HepG2 (cell line): ENCODE data around the gene RFC2. TPM values are rescaled to one million over a fixed set of nuclear protein-coding genes. Genes with fewer than 3 reads are reported as not detected.
A peak's percentile ranks its signal among the peaks of the same experiment; 100 is the strongest.

Experiments
- ATF6 ChIP-seq: sonication (generic); formaldehyde crosslinking; conservative IDR thresholded peaks from 2 replicates; pipeline ENCODE4 v1.4.0; 2020; ENCODE audit warnings: missing genetic modification reagents
- BCL3 ChIP-seq: sonication (generic); formaldehyde crosslinking; IDR thresholded peaks from 2 replicates; pipeline ENCODE4 v1.5.1; 2020; ENCODE audit warnings: mild to moderate bottlenecking, missing genetic modification reagents, moderate library complexity
- CC2D1A ChIP-seq: sonication (generic); formaldehyde crosslinking; IDR thresholded peaks from 2 replicates; pipeline ENCODE4 v1.8.1; 2023; ENCODE audit warnings: mild to moderate bottlenecking, missing genetic modification reagents
- CCAR2 ChIP-seq: fragments of 200-400 bp; formaldehyde crosslinking; optimal IDR thresholded peaks from 2 replicates; pipeline ENCODE3; 2018; ENCODE audit warnings: low read depth, mild to moderate bottlenecking, low read length, moderate library complexity
- GATA4 ChIP-seq: sonication (generic); IDR thresholded peaks from 2 replicates; pipeline ENCODE4 v1.6.1; 2016; ENCODE audit warnings: antibody characterized with exemption, low read depth, borderline replicate concordance
- GTF2F1 ChIP-seq: fragments of 150-350 bp; IDR thresholded peaks from 2 replicates; pipeline ENCODE4 v1.6.1; 2014; ENCODE audit warnings: low read length
- NFE2L1 ChIP-seq: sonication (generic); formaldehyde crosslinking; IDR thresholded peaks from 2 replicates; pipeline ENCODE4 v1.4.0; 2020; ENCODE audit warnings: missing genetic modification reagents, mild to moderate bottlenecking, borderline replicate concordance
- RARG ChIP-seq: sonication (generic); formaldehyde crosslinking; IDR thresholded peaks from 2 replicates; pipeline ENCODE4 v1.4.0; 2020; ENCODE audit warnings: low read depth, mild to moderate bottlenecking, missing genetic modification reagents
- SYNCRIP ChIP-seq: fragments of 200-400 bp; formaldehyde crosslinking; IDR thresholded peaks from 2 replicates; pipeline ENCODE4 v1.6.1; 2018; ENCODE audit warnings: mild to moderate bottlenecking, low read depth, low read length; ENCODE audit not compliant: insufficient read depth
- ZFP1 ChIP-seq: IDR thresholded peaks from 2 replicates; pipeline ENCODE4 v1.6.1; 2016
- ZMYM4 ChIP-seq: sonication (generic); formaldehyde crosslinking; IDR thresholded peaks from 2 replicates; pipeline ENCODE4 v1.8.1; 2023; ENCODE audit warnings: mild to moderate bottlenecking, missing genetic modification reagents
- ZNF142 ChIP-seq: sonication (generic); formaldehyde crosslinking; IDR thresholded peaks from 2 replicates; pipeline ENCODE4 v1.4.0; 2020; ENCODE audit warnings: missing genetic modification reagents
- ZNF160 ChIP-seq: sonication (generic); formaldehyde crosslinking; IDR thresholded peaks from 2 replicates; pipeline ENCODE4 v1.8.0; 2022; ENCODE audit warnings: mild to moderate bottlenecking, inconsistent platforms, missing genetic modification reagents
- ZNF331 ChIP-seq: sonication (generic); formaldehyde crosslinking; IDR thresholded peaks from 2 replicates; pipeline ENCODE4 v1.4.0; 2020; ENCODE audit warnings: missing genetic modification reagents
- ZNF33B ChIP-seq: sonication (generic); formaldehyde crosslinking; IDR thresholded peaks from 2 replicates; pipeline ENCODE4 v1.5.1; 2020; ENCODE audit warnings: mild to moderate bottlenecking, missing genetic modification reagents
- ZNF382 ChIP-seq: sonication (generic); formaldehyde crosslinking; IDR thresholded peaks from 2 replicates; pipeline ENCODE4 v1.5.0; 2020; ENCODE audit warnings: missing genetic modification reagents, mild to moderate bottlenecking, borderline replicate concordance
- ZNF784 ChIP-seq: sonication (generic); formaldehyde crosslinking; IDR thresholded peaks from 2 replicates; pipeline ENCODE4 v1.5.1; 2020; ENCODE audit warnings: missing genetic modification reagents, mild to moderate bottlenecking, borderline replicate concordance
- ZSCAN9 ChIP-seq: IDR thresholded peaks from 2 replicates; pipeline ENCODE4 v1.6.1; 2016; ENCODE audit warnings: borderline replicate concordance
- polyA plus RNA-seq, 8 experiments: library from polyadenylated mRNA; depleted of rRNA in 3 of 8; stranded (reverse) in 7 of 8; unstranded in 1 of 8; fragments of >200 nt; fragmentation: Illumina TruSeq in 4 of 8; extraction: Trizol in 4 of 8; gene quantifications; 2 replicates each; pipeline versions ENCODE4 v1.2.1 to v1.2.3, GENCODE V29; 2011 to 2016; ENCODE audit warnings: low read depth in 4 of 8, missing spikeins in 1 of 8, mixed read lengths in 1 of 8; ENCODE audit not compliant: insufficient read depth in 1 of 8
- total RNA-seq, 5 experiments: library from RNA; depleted of rRNA; stranded (reverse); fragments of >200 nt; fragmentation: Illumina TruSeq; extraction: Trizol; gene quantifications; 2 replicates each; pipeline ENCODE4 v1.2.3, GENCODE V29; 2016; ENCODE audit warnings: low read depth in 1 of 5

RFC2 gene
- total and polyA plus RNA-seq, 2 of the 13 experiments (the other 11 are each of a cell fraction or from before 2014, with no cell fraction given) = 14.6 to 43.5 TPM

- no peak for TF ChIP-seq BCL3 (CRISPR knock-in tag)
- TF ChIP-seq ZNF160 (CRISPR knock-in tag) = no peak; the same call in 1 of the 2 replicates
- no peak; the same call in 1 of the 2 replicates for TF ChIP-seq ZNF142 (CRISPR knock-in tag)
- TF ChIP-seq ATF6 (CRISPR knock-in tag) = no peak
- TF ChIP-seq SYNCRIP = no peak
- no peak for TF ChIP-seq GTF2F1
- TF ChIP-seq NFE2L1 (CRISPR knock-in tag) = no peak
- TF ChIP-seq CCAR2 = no peak
- TF ChIP-seq ZNF784 (CRISPR knock-in tag) = peak; percentile 20; the same call in 1 of the 2 replicates
- TF ChIP-seq ZNF382 (CRISPR knock-in tag) = no peak
- TF ChIP-seq ZSCAN9 (CRISPR knock-in tag) = no peak
- TF ChIP-seq ZNF33B (CRISPR knock-in tag) = 0 out of 2 replicates have a peak, but pooled peaks have one; percentile 33
- peak; percentile 70; the same call in 1 of the 2 replicates for TF ChIP-seq GATA4
- TF ChIP-seq ZFP1 (CRISPR knock-in tag) = peak; percentile 13; the same call in 1 of the 2 replicates
- peak; percentile 8; the same call in 1 of the 2 replicates for TF ChIP-seq ZMYM4
- 0 out of 2 replicates have a peak, but pooled peaks have one; percentile 86 for TF ChIP-seq RARG (CRISPR knock-in tag)
- 0 out of 2 replicates have a peak, but pooled peaks have one; percentile 75 for TF ChIP-seq CC2D1A
- no peak; the same call in none of the 2 replicates for TF ChIP-seq ZNF331 (CRISPR knock-in tag)
These were observed 38.8 kb upstream of the RFC2 start (continued) for GRCh38 chr7:74292757-74293576.
